ENCODE results near the gene NAA30.

DNA sequence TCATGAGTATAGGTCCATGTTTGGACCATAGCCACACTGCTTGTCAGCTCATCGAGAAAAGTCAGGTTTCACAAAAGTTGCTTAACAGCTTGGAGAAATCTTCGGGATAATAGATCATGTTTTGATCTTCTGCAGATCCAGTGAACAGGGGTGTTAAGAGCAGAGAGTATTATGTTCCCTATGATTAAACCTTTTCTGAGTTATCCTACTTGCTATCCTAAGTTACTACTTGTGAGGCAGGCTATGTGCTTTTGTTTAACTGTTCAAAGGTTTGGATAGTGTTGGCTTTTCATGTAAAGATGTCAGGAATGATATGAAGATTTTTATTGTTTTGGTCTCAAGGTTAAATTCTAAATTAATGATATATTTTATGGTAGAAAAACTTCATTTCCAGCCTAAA lies 11.1 kb downstream of the NAA30 start:
- TF ChIP-seq, protein P1, sequence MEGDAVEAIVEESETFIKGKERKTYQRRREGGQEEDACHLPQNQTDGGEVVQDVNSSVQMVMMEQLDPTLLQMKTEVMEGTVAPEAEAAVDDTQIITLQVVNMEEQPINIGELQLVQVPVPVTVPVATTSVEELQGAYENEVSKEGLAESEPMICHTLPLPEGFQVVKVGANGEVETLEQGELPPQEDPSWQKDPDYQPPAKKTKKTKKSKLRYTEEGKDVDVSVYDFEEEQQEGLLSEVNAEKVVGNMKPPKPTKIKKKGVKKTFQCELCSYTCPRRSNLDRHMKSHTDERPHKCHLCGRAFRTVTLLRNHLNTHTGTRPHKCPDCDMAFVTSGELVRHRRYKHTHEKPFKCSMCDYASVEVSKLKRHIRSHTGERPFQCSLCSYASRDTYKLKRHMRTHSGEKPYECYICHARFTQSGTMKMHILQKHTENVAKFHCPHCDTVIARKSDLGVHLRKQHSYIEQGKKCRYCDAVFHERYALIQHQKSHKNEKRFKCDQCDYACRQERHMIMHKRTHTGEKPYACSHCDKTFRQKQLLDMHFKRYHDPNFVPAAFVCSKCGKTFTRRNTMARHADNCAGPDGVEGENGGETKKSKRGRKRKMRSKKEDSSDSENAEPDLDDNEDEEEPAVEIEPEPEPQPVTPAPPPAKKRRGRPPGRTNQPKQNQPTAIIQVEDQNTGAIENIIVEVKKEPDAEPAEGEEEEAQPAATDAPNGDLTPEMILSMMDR (IDR thresholded peaks at IDR 0.05) = no peak
- no peak for TF ChIP-seq POLR2A (IDR thresholded peaks at IDR 0.05)
